Amniotic stem cell (primary cell): ENCODE data around the gene SEMA3D.

Source experiments
- DNase-seq: peaks from one replicate; lab custom pipeline; 2025; lab: John Stamatoyannopoulos, UW

The SEMA3D gene

DNA sequence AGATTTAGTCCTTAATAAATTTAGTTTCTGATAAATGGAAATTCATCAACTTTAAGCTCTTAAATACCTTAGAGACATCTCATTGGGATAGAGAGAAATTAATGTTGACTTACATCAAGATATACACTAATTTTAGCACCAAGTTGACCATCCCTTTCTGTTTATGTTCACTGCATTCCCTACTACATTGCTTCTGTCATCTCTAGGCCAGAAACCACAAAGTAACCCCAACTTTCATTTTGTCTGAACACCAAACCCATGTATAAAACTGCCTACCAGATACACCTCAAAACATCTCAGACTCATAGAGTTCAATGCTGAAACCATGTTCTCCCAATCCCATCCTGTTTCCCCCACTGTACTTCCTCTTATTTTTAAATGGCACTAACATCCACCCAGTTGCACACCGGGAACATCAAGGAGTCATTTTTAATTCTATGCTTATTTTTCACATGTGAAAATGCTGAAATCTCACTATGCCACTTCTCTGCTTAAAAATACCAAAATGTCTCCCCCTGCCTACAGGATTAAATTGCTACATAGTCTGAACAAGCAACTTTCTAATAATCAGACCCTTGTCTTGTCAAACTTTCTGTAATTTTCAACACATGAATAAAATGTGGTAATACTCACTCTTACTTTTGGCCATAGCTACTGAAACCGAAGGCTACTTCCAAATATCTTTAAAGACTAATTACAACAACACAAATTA lies 201.6 kb downstream of the SEMA3D start:
- DNase-seq, result no peak

DNA sequence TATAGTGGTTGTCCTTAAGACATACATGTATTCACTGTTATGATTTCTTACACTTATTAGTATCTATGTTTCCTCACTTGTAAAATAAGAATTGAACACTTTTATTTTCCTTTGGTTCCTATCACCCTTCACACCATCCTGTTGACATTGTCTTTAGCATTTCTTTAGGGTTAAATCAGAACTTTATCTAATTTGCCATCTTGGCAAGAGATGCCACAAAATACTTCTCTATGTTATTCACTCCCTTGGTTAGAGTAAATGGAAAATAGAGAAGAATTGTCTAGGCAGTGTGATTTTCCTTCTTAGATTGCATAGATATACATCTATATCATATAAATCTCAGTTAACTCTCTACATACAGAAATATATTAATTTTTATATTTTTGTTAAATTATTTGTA lies 204.7 kb downstream of the SEMA3D start:
- no peak for DNase-seq

- DNase-seq, result no peak
Observed at GRCh38 chr7:84981055-84981976, 205.5 kb downstream of the SEMA3D start.

DNA sequence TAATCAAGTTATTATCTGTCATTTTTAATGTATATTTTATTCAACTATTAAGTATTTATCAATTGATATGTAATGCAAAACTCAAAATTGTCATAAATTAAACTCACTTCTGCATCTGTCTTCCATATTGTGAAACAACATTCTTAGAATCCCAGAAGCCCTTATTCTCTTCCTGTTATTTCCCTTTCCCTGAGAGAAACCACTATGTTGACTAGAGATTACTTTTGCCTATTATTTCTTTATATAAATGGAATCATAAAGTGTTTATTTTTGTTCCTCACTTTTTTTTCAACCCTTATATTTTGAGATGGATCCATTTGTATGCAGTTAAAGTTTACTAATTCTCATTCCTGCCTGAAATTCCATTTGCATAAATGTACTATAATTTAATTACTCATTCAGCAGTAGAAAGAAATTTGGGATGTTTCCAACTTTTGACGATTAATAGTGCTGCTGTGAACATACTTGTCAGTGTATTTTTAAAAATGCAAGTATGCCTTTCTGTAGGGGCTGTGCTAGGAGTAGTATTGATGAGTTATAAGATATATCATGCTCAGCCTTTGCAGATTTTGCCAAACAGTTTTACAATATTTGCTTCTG lies 211.2 kb downstream of the SEMA3D start:
- no peak for DNase-seq

DNA sequence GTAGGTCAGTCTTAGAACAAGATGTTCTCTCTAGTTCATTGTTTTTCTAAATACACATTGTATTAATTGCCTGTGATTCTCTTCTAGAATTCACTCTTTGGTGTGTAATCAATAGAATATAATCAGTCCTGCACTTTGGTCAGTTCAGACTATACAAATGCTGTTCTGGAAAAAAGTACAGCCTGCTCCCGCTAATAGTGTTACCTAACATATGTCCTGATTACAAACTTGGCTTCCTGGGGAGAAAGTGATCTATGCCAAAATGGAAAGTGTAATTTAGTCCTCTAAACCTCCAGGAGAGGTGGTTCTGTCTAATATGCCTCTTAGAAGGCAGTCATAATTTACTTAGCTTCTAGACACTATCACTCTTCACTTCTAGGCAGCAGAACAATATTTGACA lies 215.5 kb downstream of the SEMA3D start:
- DNase-seq, result no peak

GRCh38 chr7:84970670-84971069 lies 216.2 kb downstream of the SEMA3D start:
- no peak for DNase-seq

DNA sequence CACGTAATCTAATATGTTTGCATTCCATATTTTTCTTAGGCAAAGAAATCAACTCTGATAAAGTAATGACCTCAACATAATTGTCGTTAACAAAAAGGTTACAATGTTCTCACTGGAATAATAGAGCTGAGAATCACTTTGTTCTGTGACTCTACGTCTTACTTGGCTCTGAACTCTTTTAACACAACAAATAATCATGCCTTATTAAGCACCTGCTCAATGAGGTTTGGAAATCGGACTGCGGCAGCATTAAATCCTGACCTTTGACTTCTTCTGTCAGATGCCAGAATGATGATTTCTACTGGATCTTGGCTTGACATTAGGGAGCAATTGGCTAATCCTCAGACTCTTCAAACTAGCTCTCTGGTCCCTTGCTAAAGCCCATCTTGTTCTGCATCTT lies 233.6 kb downstream of the SEMA3D start:
- DNase-seq, result no peak

DNA sequence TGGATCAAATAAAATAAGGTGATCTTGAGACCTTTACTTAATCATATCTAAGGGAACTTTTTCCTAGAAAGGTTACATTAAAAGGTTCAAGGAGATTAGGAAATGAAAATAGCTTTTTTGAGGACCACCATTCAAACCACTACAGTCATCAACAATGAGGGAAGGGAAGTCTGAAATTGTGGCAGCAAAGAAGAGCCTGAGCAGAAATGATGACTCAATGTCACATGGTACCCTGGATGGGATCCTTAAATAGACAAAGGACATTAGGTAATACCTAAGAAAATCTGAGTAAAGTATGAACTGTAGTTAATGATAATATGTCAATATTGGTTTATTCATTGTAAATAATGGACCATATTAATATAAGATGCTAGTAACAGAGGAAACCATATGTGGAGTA lies 236.0 kb downstream of the SEMA3D start:
- no peak for DNase-seq

DNA sequence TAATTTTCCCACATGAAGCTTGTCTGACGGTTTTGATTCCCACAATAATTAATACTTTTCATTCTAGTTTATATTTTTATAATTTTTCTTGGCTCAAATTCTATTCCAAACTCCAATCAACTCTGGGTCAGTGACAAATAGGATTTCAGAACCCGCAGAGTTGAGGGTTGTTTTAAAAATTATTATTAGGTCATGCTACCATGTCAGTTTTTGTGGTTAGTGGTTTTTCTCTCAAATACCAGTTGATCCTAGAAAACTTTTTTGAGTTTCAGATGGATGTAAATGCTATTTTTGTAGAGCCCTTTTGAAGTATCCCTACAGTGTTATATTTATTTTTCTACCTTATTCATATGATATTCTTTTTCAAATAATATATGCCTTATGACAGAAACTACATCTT lies 237.4 kb downstream of the SEMA3D start:
- DNase-seq, result no peak

DNA sequence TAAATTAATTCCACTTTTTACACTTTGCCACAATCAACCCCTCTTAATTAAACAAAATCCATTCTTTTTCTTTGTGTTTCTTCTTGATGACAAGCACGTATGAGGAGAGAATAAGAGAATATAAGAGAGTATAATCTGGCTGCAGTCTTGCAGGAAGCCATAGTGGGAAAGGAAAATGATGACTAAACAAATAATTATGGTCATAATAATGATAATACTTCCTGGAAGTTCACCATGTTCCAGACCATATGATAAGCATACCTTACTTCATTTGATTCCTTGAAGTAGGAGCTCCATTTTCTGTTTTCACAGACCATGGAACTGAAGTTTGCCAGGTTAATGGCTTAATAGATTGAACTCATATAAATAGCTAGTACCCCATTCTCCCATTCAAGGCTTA lies 237.8 kb downstream of the SEMA3D start:
- DNase-seq, result no peak

DNA sequence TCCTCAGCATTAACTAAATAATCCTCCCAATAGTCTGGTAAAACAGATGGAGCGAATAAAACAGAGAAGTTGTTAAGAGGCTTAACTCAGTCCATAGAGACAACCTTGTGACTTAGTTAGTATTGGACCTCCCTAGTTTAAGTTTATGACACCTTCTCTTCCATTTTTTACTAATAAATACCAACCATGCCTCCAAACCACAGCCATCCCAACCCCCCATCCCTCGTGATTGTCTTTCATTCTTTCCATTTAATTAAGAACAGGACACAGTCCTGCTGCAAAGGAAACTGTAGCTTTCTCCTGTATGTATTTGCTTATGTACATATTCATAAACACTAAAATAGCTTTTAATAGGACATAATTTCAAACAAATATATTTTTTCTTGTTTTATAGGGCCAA lies 238.2 kb downstream of the SEMA3D start:
- DNase-seq, result no peak

- DNase-seq, result no peak
Observed at GRCh38 chr7:84946549-84946948, 240.3 kb downstream of the SEMA3D start.
